T-helper 2 cell treated with Interferon-gamma antibody and Interleukin-4, amounts not matched to agents 100 ng/mL and 5 ng/mL, for 36 hours (primary cell): Measurements from ENCODE around the gene RPS15A. TPM values are rescaled to one million over a fixed set of nuclear protein-coding genes. Genes with fewer than 3 reads are reported as not detected.

Experiments used
- intact Hi-C: fragments of 100-400 bp; cut with micrococcal nuclease; formaldehyde crosslinking; loops from one replicate; pipeline ENCODE4 v1.15.1; 2023
- total RNA-seq: library from RNA; stranded (reverse); gene quantifications from 2 replicates; pipeline ENCODE4 v1.2.3, GENCODE V29; 2022

RPS15A gene
- total RNA-seq: 1,970 and 1,994 TPM in 2 replicates

DNA sequence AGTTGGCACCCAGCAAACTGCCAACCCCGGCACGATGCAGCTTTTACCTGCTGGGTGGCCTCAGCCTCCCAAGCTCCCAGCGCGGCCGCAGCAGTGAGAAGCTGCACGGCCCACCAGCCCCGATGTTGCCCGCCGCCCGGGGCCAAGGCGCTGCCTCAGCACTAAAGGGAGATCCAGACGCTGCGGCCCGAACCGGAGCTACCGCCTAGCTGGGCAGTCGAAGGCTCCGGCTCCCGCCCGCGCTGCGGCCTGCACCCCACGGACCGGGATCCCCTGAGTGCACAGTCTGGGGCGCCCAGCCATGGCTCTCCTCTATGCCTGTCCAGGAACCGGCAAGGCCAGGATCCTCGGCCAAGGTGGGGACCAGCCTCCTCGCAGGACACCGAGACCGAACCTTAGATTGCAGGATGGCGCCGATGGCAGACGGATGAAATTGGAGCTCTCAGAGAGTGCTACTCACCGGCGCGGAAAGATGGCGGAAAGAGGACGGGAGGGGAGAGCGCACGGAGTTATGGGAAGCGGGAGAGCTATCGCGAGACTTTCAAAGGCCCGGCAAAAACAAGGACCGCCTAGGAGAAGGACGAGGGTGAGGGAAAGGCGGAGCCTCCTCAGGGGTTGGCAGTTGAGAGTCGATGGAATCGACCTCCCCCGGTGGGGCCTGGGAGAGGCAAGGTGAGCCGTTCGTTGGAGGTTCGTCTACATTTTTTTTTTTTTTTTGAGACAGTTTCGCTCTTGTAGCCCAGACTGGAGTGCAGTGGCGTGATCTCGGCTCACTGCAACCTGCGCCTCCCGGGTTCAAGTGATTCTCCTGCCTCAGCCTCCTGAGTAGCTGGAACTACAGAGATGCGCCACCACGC, at the start of gene RPS15A:
TSS of gene RPS15A (minus strand) at position 485 of the 857 bp plus-strand sequence. CDS start 1,221 bp downstream, outside the sequence.
- intact Hi-C loops: loop anchor here (1.0 kb wide), 1 partner anchor 11 kb away; the partner anchor contains the start of gene ARL6IP1

DNA sequence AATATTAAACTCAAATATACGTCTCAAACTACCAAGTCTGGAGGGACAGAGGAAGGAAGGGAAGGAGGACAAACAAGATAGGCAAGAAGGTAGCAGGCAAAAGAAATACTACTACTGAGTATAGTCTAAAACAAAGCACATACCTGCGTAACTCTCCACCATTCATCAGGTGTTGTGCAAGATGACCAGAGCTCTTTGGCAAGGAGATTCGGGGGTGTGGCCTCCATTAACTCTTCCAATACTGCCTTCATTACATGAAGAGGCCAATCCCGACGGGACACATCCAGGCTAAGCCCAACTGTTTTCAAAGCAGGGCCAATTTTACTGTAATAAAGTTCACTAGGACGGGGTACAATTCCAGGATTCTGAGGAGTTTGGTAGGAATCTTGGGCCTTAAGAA, 49.4 kb upstream of the RPS15A start:
- intact Hi-C loops: no loop called here

DNA sequence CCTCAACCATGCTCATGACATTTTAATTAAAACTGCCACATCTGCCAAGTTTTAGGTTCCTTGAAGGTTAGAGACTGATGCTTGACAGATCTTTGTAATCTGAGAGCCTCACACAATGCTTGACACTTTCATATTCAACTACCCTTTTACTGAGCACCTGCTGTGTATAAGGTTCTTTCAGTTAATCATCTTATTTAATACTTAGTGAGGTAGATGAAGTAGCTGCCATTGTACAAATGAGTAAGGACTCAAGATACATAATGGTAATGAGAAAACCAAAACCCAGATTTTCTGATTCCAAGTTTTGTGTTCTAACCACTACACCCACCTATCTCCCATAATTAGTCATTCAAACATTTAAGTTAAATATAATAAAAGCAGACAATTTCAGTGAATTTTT, 46.6 kb upstream of the RPS15A start:
- intact Hi-C loops: no loop called here

DNA sequence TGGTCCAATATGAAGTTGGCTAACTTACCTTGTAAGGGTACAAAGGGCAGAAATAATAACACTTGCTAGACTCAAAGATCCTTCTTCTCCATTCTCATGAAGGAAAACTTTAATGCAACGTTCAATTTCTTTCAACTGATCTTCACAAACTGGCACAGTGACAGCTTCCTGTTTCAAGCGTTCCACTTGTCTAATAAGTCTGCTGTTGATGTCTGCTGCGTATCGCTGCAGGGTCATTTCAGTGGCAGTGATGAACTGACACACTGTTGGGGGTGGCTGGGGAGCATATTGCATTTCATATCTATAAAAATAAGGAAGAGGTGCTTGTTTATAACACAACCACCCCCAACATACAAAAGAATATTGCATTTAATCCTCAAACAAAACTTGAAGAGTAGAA, 44.7 kb upstream of the RPS15A start:
- intact Hi-C loops: no loop called here

DNA sequence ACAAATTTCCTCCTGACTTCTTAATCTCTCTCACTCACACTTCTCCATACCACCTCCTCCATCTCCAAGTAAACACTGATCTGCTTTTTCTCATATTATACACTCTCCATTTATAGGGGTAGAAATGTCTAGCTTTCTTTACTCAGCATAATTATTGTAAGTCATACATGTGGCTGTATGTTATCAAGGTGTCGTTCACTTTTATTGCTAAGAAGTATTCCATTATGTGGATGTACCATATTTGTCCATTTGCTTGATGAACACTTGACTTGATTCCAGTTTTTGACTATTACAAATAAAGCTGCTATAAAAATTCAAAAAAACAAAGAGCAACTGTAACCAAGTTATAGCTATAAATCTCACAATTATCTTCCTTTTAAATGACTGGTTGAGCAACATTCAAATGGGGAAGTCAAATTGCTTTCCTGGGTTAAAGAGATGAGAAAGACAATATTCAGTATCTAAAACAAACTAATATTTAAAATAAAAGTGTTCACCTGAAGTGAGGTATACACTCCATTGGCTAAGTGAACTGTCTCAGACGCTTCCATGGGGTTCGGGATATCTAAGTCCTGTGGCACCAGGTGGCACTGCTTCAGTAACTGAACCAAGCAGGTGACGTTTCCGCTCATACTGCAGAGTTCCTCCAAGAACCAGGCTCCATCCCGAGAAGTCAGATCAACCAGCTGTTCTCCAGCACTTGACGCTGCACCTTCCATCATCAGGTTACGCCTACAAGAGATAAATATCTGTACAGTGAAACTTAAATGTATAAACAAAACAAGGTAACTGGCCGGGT, 43.8 kb upstream of the RPS15A start:
- intact Hi-C loops: no loop called here

DNA sequence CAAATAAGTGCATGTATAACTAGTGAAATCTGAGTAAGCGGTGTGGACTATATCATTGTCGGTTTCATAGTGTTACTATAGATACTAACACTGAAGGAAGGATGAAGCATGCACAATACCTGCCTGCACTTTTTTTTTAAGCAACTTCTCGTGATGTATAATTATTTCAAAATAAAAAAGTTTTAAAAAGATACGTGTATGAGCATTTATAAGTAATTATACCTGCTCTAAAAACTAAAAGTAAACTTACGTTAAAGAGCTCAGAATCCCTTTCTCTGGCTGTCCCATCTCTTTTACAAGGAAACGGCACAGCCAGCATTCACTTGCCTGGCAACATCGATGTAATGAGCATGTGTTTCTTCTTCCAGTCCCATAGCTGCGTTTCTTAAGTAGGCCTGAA, 42.5 kb upstream of the RPS15A start:
- intact Hi-C loops: no loop called here

DNA sequence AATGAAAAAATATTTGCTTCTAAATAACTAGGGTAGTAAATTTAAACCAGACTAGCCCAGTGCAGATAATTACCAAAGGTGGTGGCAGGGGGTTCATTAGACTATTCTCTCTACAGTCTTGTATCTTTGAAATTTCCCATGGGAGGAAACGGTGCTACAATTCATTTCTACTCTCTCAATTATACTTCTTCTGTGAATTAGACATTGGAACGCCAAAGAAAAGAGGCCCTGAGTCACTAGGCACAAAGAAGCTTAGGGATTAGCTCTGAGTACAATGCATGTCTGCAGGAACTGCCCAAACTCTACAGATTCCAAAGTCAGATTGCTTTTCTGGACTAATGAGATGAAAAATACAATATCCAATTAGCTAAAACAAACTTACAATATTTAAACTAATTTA, 41.9 kb upstream of the RPS15A start:
- intact Hi-C loops: no loop called here

DNA sequence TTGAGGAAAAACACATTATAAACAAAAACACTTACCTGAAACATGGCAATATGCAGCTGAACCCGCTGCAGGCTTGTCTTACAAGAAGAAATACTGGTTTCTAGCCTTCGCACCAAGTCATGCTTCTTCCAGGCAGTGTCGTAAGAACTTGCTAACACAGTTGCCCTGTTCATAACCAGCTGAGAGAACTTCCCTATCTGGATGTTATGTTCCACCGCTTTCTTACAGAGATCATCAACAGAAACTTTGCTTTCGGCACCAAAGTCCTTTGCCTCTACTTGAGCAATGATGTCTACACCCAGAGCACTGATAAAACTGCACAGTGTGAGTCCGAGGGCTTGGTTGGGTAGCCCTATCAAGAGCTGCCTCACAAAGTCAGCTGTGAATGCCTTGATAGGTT, 39.1 kb upstream of the RPS15A start:
- intact Hi-C loops: no loop called here

DNA sequence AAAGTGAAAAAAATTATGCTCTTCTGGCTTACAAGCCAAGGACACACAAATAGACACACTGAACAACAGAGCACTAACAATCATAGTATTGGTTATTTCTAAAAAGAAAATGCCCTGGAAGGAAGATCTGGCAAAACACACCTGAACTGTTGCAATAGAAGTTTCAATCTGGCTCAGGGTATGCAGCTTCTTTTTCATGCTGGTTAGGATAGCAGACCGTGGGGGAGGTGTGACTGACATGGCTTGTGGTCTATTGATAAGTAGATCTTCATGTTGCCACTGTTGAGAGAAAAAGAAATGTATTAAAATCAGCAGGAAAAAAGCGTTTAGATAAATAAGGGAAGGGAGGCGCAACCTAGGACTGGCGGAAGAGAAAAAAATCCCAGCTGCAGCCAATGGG, 37.8 kb upstream of the RPS15A start:
- intact Hi-C loops: no loop called here

DNA sequence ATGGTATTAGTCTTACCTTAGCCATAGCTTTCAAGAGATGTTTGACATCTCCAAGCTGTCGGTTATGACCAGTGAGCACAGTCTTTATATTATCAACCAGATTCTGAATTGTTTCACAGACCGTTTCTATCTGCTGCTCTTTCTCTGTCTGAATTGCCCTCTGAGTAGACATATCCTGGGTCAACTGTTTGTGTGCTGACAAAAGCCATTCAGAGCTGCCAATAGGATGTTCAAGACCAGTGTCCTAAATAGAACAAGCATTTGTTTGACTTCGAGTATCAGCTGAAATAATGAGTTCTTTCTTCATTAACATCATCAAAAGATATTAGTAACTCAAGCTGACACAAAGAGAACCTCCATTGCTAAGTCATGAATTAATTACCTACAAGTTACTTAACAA, 26.2 kb upstream of the RPS15A start:
- intact Hi-C loops: no loop called here

DNA sequence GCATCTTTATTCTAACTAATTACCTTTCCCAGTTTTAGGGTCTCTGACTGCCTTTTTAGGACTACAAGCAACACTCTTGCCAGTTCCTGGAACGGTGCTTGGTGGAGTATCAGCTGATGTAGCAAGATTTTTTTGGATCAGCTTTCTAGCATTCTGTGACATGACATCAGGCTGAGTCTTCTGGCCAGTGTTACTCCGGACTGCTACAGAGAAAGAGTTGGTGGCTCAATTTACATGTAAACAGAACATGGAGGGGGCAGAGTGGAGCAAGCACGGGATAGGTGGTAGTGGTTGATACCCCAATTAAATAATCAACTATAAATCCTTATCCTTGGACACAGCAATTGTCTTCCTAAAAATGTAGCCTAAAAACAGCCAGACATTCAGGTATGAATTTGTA, 21.8 kb upstream of the RPS15A start:
- intact Hi-C loops: no loop called here

DNA sequence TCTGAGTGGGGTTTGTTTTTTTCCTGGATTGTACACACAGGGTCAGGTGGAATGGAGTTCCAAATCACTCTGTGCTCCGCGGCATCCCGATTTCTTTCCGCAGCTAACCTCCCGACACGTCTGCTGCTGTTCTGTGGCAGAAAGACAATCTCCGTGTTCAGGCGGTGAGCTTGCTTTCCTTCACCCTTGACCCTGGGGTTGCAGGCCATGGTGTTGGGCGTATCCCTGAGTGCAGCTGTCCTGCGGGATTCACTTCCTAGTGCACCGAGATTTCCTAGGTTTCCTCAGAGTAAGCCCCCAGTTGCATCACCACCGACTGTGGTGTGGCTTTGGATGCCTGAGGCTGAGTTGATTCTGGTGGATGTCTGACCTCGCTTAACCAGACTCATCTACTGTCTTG, 19.0 kb upstream of the RPS15A start:
- intact Hi-C loops: loop anchor here (10.0 kb wide), 1 partner anchor 56 kb away; no protein-coding TSS in a partner anchor

DNA sequence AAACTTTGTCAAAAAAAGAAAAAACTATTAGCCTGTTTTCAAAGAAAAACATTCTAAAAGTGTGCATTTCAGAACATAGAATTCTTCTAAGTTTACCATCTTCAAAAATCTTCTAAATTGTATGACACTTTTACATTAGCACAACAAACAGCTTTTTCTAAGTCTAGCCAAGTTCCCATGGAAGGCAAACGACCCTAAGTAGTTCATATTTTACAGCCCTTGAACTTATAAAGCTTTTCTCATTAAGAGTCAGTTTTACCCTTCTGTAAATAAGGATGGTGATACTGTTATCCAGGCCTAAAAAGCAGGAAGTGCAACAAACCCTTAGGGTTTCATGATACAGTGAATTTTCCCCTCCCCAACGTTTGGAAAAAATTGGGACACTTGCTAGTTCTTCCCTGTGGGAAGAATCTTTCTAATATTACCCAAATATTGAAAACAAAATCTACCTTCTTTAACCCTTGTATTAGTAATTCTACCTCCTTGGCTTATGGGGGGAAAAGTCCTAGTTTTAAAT, 15.2 kb upstream of the RPS15A start:
- intact Hi-C loops: loop anchor here (10.0 kb wide), 1 partner anchor 59 kb away; no protein-coding TSS in a partner anchor

DNA sequence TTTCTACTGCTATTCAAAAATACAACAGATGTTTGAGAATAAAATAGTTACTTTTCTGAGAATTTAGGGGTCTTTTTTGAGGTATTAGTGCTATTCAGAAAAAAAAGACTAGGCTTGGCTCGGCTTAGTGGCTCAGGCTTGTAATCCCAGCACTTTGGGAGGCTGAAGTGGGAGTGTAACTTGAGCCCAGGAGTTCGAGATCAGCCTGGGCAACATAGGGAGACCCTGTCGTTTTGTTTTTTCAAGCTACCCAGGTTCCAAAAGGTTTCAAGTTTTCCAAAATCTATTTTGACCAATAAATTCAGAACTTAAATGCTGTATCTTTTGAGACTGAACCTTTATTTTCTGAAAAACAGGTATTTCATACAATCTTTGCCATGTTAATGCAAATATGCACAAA, 14.4 kb upstream of the RPS15A start:
- intact Hi-C loops: loop anchor here (10.0 kb wide), 1 partner anchor 60 kb away; no protein-coding TSS in a partner anchor

DNA sequence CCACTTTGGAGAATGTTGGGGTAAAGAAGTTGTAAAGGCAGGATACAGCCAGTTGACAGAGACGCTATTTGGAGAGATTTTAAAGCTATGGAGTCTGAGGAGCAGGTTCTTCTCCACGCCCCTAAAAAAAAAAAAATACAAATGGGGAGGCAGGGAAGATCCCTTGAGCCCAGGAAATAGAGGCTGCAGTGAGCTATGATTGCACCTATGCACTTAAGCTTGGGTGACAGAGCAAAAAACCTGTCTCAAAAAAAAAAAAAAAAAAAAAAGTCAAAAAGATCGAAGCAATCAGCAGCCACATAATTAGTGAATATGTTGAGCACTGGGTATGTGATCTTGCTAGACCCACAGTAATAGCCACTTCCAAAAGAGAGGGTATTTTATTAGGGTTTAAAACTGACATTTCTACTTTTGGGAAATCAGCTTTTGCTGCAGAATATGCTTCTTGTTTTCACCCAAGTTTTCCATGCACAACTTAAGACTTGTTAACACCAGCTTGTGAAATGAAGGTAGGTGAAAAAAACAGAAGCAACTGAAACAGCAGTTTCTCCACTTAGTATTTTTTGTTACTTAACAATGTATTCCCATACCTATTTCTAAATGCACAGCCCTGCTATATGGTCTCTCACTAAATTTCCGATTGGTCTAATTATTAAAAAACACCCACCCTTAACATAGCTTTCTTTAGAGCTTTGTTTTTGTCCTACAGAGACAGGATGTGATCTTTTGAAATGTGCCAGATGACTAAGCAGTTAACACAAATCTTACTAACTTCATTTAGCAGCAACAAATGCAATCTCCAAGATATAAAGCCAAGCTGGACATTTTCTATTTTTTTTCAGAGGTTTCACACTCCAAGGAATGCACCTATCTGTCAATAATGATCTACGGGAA, 13.7 kb upstream of the RPS15A start:
- intact Hi-C loops: loop anchor here (10.0 kb wide), 1 partner anchor 61 kb away; no protein-coding TSS in a partner anchor

DNA sequence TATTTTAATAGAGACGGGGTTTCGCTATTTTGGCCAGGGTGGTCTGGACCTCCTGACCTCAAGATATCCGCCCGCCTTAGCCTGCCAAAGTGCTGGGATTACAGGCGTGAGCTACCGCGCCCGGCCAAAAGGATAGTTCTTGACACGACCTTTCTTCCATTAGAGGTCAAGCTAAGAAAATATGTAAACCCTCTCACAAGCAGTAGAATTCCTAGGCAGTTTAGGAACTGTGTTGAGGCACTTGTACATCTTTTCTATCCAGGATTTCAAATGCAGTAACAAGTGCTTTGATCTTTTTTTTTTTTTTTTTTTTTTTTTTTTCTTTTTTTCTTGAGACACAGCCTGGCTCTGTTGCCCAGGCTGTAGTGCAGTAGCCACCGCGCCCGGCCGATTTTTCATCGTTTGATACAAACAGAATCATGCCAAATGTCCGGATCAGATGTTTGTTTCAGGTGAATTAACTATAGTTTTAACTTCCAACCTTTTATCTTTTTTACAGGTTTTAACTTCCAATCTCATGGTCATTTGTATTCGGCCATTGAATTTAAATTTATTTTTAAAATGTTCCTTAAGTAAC, 12.7 kb upstream of the RPS15A start:
- intact Hi-C loops: loop anchor here (10.0 kb wide), 1 partner anchor 62 kb away; no protein-coding TSS in a partner anchor

DNA sequence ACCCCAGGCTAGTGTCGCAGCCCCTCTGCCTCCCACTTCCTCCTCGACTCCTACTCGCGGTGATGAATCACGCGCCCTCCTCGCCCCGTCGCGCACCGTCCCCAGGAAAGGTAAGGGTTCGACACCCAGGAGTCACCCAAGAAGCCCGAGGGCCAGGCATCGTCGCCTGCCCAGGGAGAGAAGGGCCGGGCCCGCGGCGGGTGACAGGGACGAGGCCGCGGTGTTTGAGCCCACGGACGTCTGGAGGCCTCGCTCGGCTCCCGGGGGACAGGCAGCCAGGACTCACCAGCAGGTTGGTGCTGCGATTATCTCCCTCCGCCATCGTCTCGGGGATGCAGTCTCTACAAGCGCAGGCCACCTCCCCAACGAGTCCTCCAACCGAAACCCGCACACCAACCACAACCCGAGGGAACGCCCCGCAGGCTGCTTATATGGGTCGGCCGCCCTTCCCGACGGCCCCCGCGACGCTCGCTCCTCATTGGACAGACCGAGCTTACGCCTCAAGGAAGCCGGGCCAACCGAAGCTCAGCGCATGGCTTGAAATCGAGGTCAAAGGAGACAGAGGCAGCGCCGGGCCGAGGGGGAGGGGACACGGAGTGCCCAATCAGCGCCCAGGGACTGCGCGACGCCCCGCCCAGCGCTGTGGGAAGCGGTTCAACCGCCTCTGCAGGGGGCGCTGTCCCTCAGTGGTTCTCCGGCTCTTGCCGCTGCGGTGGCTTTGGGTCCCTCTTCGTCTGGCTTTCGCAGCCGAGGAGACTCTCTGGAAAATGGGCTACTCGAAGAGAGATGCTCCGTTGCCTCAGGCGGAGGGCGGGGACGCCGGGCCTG, 11.2 kb upstream of the RPS15A start, which contains the start of gene ARL6IP1:
TSS of gene ARL6IP1 (minus strand) at position 405 of the 828 bp plus-strand sequence. CDS start at position 322, 83 bp downstream.
- intact Hi-C loops: loop anchor here (1.0 to 10.0 kb wide), 6 partner anchors 11 to 266 kb away; partner anchors contain the start of genes COQ7, RPS15A and SMG1

DNA sequence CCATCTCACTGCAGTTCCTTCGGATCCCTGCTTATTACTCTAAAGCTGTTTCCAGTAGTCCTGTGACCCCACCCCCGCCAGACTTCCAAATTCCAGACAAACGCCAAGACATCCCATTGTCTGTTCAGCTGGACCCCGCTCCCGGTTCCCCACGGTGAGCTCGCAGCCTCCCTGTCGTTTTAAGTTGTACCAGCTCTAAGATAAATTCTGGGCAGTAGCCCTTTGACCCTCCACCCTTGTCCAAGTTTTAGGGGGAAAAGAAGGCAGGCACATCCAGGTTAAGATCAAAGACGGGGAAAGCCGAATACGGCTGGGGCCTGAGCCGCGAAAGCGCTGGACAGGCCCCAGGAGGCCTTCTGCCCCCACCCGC, 10.6 kb upstream of the RPS15A start:
- intact Hi-C loops: loop anchor here (1.0 to 10.0 kb wide), 6 partner anchors 10 to 267 kb away; partner anchors contain the start of genes COQ7, RPS15A and SMG1

DNA sequence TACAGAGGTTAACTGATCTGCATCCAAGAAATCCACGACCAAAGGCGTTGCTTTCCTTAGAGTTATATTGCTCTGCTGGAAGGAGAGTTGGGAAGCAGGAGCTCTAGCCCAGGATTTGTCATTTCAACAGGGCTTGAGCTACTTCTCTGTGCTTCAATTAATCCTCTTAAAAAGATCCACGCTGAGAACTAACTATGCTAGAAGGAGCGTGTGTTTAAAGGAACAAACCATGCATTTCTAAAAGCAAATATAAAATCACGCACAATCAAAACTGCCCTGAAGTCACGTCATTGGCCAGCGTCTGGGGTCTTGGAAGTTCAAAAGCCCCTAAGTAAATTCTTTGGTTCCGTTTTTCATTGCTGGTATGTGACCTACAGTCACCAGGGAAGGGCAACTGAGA, 10.2 kb upstream of the RPS15A start:
- intact Hi-C loops: loop anchor here (2.0 to 10.0 kb wide), 2 partner anchors 13 to 65 kb away; no protein-coding TSS in a partner anchor
